ENCODE data around the gene ACACB.

ACACB gene

DNA sequence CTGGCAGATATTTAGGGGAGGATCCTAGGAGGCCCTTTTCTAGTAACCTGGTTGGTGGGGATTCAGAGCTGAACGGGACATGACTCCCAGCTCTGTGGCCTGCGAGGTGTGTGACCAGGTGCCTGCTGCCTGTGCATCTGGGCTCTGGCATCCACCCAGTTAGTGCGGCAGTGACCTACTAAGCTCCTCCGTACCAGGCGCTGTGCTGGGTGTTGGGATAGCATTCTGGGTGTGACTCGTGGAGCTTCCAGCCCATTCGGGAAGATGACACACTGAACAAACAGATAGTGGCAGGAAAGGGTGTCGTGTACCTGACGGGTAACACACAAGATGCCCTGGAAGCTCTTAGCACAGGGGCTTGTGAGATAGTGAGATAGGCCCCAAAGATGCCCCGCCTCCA is 80.9 kb downstream of the ACACB start:
- TF ChIP-seq, protein P1, sequence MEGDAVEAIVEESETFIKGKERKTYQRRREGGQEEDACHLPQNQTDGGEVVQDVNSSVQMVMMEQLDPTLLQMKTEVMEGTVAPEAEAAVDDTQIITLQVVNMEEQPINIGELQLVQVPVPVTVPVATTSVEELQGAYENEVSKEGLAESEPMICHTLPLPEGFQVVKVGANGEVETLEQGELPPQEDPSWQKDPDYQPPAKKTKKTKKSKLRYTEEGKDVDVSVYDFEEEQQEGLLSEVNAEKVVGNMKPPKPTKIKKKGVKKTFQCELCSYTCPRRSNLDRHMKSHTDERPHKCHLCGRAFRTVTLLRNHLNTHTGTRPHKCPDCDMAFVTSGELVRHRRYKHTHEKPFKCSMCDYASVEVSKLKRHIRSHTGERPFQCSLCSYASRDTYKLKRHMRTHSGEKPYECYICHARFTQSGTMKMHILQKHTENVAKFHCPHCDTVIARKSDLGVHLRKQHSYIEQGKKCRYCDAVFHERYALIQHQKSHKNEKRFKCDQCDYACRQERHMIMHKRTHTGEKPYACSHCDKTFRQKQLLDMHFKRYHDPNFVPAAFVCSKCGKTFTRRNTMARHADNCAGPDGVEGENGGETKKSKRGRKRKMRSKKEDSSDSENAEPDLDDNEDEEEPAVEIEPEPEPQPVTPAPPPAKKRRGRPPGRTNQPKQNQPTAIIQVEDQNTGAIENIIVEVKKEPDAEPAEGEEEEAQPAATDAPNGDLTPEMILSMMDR (IDR thresholded peaks at IDR 0.05; ENCODE audit: low read depth, low read length): no peak
- H3K36me3 ChIP-seq: no peaks in the 10 kb centered on the region
- H3K9me3 ChIP-seq: no peaks in the 10 kb centered on the region
- no peak for DNase-seq
- H3K27me3 ChIP-seq: no peaks in the 10 kb centered on the region
- H3K4me3 ChIP-seq (ENCODE audit: low read depth, low read length): no peak overlapping the region
- H3K4me1 ChIP-seq: no peaks in the 10 kb centered on the region

DNA sequence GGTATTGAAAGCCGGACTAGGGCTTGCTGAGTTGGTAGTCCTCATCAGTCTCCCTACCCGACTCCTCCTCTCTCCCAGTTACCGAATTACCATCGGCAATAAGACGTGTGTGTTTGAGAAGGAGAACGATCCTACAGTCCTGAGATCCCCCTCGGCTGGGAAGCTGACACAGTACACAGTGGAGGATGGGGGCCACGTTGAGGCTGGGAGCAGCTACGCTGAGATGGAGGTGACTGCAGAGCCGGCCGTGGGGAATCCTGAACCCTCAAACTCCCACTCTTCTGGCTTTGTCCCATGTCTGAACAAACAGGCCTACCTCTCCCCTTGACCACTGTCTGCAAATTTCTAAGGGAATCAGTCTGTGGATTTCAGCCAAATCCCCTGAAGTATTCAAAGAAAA is 82.9 kb downstream of the ACACB start:
- Histone ChIP-seq H3K9me3 (no peaks in the 10 kb centered on the region), H3K27me3 (no peaks in the 10 kb centered on the region), H3K36me3 (no peaks in the 10 kb centered on the region), H3K4me1 (no peaks in the 10 kb centered on the region), H3K4me3 (ENCODE audit: low read depth, low read length) (no peak overlapping the region)
- TF ChIP-seq, protein P1 (IDR thresholded peaks at IDR 0.05; ENCODE audit: low read depth, low read length): no peak
- no peak for DNase-seq

GRCh38 chr12:109200825-109201495 is 84.6 kb downstream of the ACACB start:
- H3K9me3 ChIP-seq: no peaks in the 10 kb centered on the region
- no peaks in the 10 kb centered on the region for H3K4me1 ChIP-seq
- TF ChIP-seq, protein P1 (IDR thresholded peaks at IDR 0.05; ENCODE audit: low read depth, low read length): no peak
- no peaks in the 10 kb centered on the region for H3K36me3 ChIP-seq
- H3K27me3 ChIP-seq: no peaks in the 10 kb centered on the region
- no peak for DNase-seq
- H3K4me3 ChIP-seq (ENCODE audit: low read depth, low read length): no peak overlapping the region

- no peaks in the 10 kb centered on the region for H3K4me1 ChIP-seq
- TF ChIP-seq, protein P1 (IDR thresholded peaks at IDR 0.05; ENCODE audit: low read depth, low read length): no peak
Measured at GRCh38 chr12:109201496-109201885, 85.1 kb downstream of the ACACB start.

GRCh38 chr12:109202770-109203169 is 86.4 kb downstream of the ACACB start:
- TF ChIP-seq, protein P1 (IDR thresholded peaks at IDR 0.05; ENCODE audit: low read depth, low read length): no peak
- no peak overlapping the region for H3K4me3 ChIP-seq (ENCODE audit: low read depth, low read length)
- no peak for DNase-seq
- H3K27me3 ChIP-seq: no peaks in the 10 kb centered on the region
- H3K36me3 ChIP-seq: no peaks in the 10 kb centered on the region
- no peaks in the 10 kb centered on the region for H3K4me1 ChIP-seq
- H3K9me3 ChIP-seq: no peaks in the 10 kb centered on the region

More at GRCh38 chr12:109201496-109201885, 85.1 kb downstream of the ACACB start:
- H3K9me3 ChIP-seq: no peaks in the 10 kb centered on the region
- no peak overlapping the region for H3K4me3 ChIP-seq (ENCODE audit: low read depth, low read length)
- H3K36me3 ChIP-seq: no peaks in the 10 kb centered on the region
- DNase-seq: no peak
- no peaks in the 10 kb centered on the region for H3K27me3 ChIP-seq

DNA sequence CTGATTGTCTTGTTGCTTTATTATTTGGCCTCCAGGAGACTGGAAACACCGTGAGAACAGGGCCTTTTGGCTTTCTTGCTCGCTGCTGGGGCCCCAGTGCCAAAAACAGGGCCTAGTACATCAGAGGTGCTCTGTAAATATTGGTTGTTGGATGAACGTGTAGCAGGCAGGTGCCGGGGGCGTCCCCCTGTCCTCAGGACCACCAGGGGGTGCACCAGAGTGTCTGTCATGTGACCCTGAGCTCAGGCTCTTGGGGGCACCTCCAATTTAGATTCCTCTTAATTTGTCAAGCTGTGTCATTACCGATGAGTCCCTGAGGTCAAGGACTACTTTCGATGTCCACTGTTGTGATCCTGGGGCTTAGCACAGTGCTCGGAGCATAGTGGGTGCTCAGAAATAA is 87.1 kb downstream of the ACACB start:
- H3K9me3 ChIP-seq: no peaks in the 10 kb centered on the region
- TF ChIP-seq, protein P1 (IDR thresholded peaks at IDR 0.05; ENCODE audit: low read depth, low read length): no peak
- DNase-seq: no peak
- H3K36me3 ChIP-seq: no peaks in the 10 kb centered on the region
- no peaks in the 10 kb centered on the region for H3K27me3 ChIP-seq
- no peaks in the 10 kb centered on the region for H3K4me1 ChIP-seq
- no peak overlapping the region for H3K4me3 ChIP-seq (ENCODE audit: low read depth, low read length)

All from BE2C (cell line).